Vagina (tissue), 2 donors: ENCODE measurements around the gene CCDC85C.

Experiments
- POLR2AphosphoS5 ChIP-seq, 2 donors: sonication (generic); formaldehyde crosslinking; IDR thresholded peaks; one replicate each; pipeline ENCODE4 v1.9.0; 2017; ENCODE audit warnings: antibody characterized with exemption in 2 of 2, mild to moderate bottlenecking in 2 of 2, low read depth in 1 of 2; ENCODE audit not compliant: insufficient read depth in 1 of 2
- TF ChIP-seq, protein P1 (sequence below), 3 experiments: fragments of 450-650 bp in 2 of 3; fragments of 200-600 bp in 1 of 3; sonication (generic) in 1 of 3; IDR thresholded peaks; one replicate each; pipeline ENCODE4 v1.5.1; 2017 to 2019; ENCODE audit warnings: antibody characterized with exemption in 3 of 3, mild to moderate bottlenecking in 2 of 3, moderate library complexity in 2 of 3

DNA sequence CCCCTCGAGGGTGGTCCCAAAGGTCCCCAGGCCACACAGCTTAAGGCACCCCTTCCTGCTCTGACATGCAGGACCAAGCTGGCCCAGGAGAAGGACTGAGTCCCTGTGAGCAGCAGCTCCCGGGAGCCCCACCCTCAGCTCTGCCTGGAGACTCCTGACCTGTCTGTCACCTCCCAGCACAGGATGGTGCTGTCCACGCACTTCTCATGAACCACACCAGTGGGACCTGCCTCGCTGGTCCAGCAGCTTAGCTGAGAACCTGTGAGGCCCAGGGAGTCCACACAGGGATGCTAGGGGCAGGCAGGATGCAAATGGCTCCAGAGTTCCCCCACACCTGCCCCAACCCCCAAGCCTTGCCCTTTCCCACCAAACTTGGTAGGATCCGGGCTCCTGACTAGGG, 27.7 kb downstream of the CCDC85C start:
- TF ChIP-seq, protein P1, sequence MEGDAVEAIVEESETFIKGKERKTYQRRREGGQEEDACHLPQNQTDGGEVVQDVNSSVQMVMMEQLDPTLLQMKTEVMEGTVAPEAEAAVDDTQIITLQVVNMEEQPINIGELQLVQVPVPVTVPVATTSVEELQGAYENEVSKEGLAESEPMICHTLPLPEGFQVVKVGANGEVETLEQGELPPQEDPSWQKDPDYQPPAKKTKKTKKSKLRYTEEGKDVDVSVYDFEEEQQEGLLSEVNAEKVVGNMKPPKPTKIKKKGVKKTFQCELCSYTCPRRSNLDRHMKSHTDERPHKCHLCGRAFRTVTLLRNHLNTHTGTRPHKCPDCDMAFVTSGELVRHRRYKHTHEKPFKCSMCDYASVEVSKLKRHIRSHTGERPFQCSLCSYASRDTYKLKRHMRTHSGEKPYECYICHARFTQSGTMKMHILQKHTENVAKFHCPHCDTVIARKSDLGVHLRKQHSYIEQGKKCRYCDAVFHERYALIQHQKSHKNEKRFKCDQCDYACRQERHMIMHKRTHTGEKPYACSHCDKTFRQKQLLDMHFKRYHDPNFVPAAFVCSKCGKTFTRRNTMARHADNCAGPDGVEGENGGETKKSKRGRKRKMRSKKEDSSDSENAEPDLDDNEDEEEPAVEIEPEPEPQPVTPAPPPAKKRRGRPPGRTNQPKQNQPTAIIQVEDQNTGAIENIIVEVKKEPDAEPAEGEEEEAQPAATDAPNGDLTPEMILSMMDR (IDR thresholded peaks at IDR 0.05), result no peak
- TF ChIP-seq POLR2AphosphoS5 (IDR thresholded peaks at IDR 0.05; ENCODE audit: insufficient read depth in 1 of 2, low read depth in 1 of 2), result peak in 1 of 2 donors; percentile 55
